MCF 10A (cell line): ENCODE measurements around the gene ZFYVE16. TPM values are rescaled to one million over a fixed set of nuclear protein-coding genes. Genes with fewer than 3 reads are reported as not detected.

Source experiments
- BruUV-seq: library from RNA; stranded (reverse); fragments of 400-500 nt; replicated peaks from 2 replicates; lab custom pipeline; 2021; lab: Mats Ljungman, UMichigan
- CTCF ChIA-PET: fragments of 300-600 bp; sonication (Branson Sonifier 250); formaldehyde crosslinking; extraction: SDS; loops from one replicate; lab custom pipeline; 2021; ENCODE audit warnings: antibody characterized with exemption, inconsistent platforms; lab: Yijun Ruan, JAX
- POLR2A ChIA-PET: fragments of 300-600, 350-650 bp; sonication (Branson Sonifier 250); formaldehyde crosslinking; extraction: SDS; loops from one replicate; lab custom pipeline; 2020; ENCODE audit warnings: antibody characterized with exemption, inconsistent platforms; lab: Yijun Ruan, JAX
- DNase-seq: peaks from one replicate; pipeline ENCODE4 v3.0.0-alpha.2; 2018; ENCODE audit not compliant: unreplicated experiment
- H3K27ac Mint-ChIP-seq: one replicate; pipeline ENCODE4 v1.8.0; 2022; ENCODE audit warnings: mild to moderate bottlenecking, low read depth, mixed read lengths; ENCODE audit not compliant: unreplicated experiment
- H3K27me3 Mint-ChIP-seq: one replicate; pipeline ENCODE4 v1.8.0; 2022; ENCODE audit warnings: mixed read lengths; ENCODE audit not compliant: insufficient read depth, unreplicated experiment
- H3K36me3 Mint-ChIP-seq: one replicate; pipeline ENCODE4 v1.8.0; 2022; ENCODE audit warnings: mild to moderate bottlenecking, moderate library complexity, mixed read lengths; ENCODE audit not compliant: insufficient read depth, unreplicated experiment
- H3K4me1 Mint-ChIP-seq: one replicate; pipeline ENCODE4 v1.8.0; 2022; ENCODE audit warnings: mixed read lengths; ENCODE audit not compliant: insufficient read depth, unreplicated experiment
- H3K4me3 Mint-ChIP-seq: one replicate; pipeline ENCODE4 v1.8.0; 2022; ENCODE audit warnings: mild to moderate bottlenecking, moderate library complexity, mixed read lengths; ENCODE audit not compliant: unreplicated experiment
- H3K9me3 Mint-ChIP-seq: one replicate; pipeline ENCODE4 v1.8.0; 2022; ENCODE audit warnings: mixed read lengths; ENCODE audit not compliant: unreplicated experiment
- CTCF ChIP-seq: fragments of 200-600 bp; IDR thresholded peaks from one replicate; pipeline ENCODE4 v1.8.0; 2022; ENCODE audit warnings: antibody characterized with exemption, mild to moderate bottlenecking; ENCODE audit not compliant: unreplicated experiment
- intact Hi-C: fragments of 100-400 bp; cut with micrococcal nuclease; formaldehyde crosslinking; loops from 2 replicates; pipeline ENCODE4 v1.14.1; 2022
- total RNA-seq: library from RNA; stranded (reverse); gene quantifications from 2 replicates; pipeline ENCODE4 v1.2.3, GENCODE V29; 2022

Gene ZFYVE16
- total RNA-seq, 1 experiment from 2014 or later = 34.8 TPM

GRCh38 chr5:80483636-80484232, 75.9 kb downstream of the ZFYVE16 start:
- Mint-ChIP-seq H3K9me3 (peaks cover 6% of the 10 kb centered on the region), H3K4me3 (no peak overlapping the region), H3K4me1 (peaks cover 18% of the 10 kb centered on the region), H3K27me3 (no peaks in the 10 kb centered on the region), H3K36me3 (peaks cover 81% of the 10 kb centered on the region), H3K27ac (no peak overlapping the region)
- DNase-seq = no peak
- TF ChIP-seq CTCF = no peak
- POLR2A ChIA-PET = interaction anchor here (0.8 to 1.0 kb wide), 2 partner anchors 17 to 175 kb away, joined by 3 read pairs; no protein-coding TSS in a partner anchor
- BruUV-seq = no TSS peak
- intact Hi-C loops = no loop called here
- CTCF ChIA-PET = interaction anchor here (0.6 to 3.8 kb wide), 4 partner anchors 10 to 973 kb away, joined by 3 to 35 read pairs (median 10); no protein-coding TSS in a partner anchor

GRCh38 chr5:80487444-80487828, 79.6 kb downstream of the ZFYVE16 start:
- Mint-ChIP-seq H3K4me3 (peak overlapping the region; percentile 95), H3K27ac (peak overlapping the region; percentile 94), H3K9me3 (peaks cover 6% of the 10 kb centered on the region), H3K36me3 (peaks cover 47% of the 10 kb centered on the region), H3K4me1 (peaks cover 17% of the 10 kb centered on the region), H3K27me3 (no peaks in the 10 kb centered on the region)
- CTCF ChIA-PET = interaction anchor here (0.5 to 1.0 kb wide), 3 partner anchors 184 to 541 kb away, joined by 3 to 5 read pairs (median 3); no protein-coding TSS in a partner anchor
- no TSS peak for BruUV-seq
- no peak for TF ChIP-seq CTCF
- POLR2A ChIA-PET = interaction anchor here (1.0 to 3.0 kb wide), 8 partner anchors 9 to 231 kb away, joined by 3 to 52 read pairs (median 6); partner anchors contain the start of genes DHFR, MSH3, SERINC5 and ZFYVE16
- no peak for DNase-seq
- intact Hi-C loops = loop anchor here (5.0 kb wide), 1 partner anchor 680 kb away; no protein-coding TSS in a partner anchor

GRCh38 chr5:80487829-80488721, 80.2 kb downstream of the ZFYVE16 start, which contains the start of gene FAM151B:
Gene FAM151B, plus strand, starts transcription at chr5:80488100. Its CDS starts 24 bp downstream, at chr5:80488124.
- H3K36me3 Mint-ChIP-seq = peaks cover 42% of the 10 kb centered on the region
- no TSS peak for BruUV-seq
- peaks cover 17% of the 10 kb centered on the region for H3K4me1 Mint-ChIP-seq
- peaks cover 2% of the 10 kb centered on the region for H3K9me3 Mint-ChIP-seq
- DNase-seq = peak; percentile 95
- ChIA-PET POLR2A (interaction anchor here (0.6 to 3.0 kb wide), 16 partner anchors 8 to 232 kb away, joined by 3 to 52 read pairs (median 4); partner anchors contain the start of genes DHFR, MSH3, SERINC5 and ZFYVE16), CTCF (interaction anchor here (0.5 to 1.0 kb wide), 4 partner anchors 184 to 541 kb away, joined by 3 to 5 read pairs (median 3); no protein-coding TSS in a partner anchor)
- H3K27me3 Mint-ChIP-seq = no peaks in the 10 kb centered on the region
- TF ChIP-seq CTCF = peak; percentile 34
- H3K27ac Mint-ChIP-seq = peak within 1 kb of the TSS; percentile 94
- intact Hi-C loops = loop anchor here (1.0 to 5.0 kb wide), 3 partner anchors 167 to 679 kb away; partner anchors contain the start of genes DHFR and MSH3
- H3K4me3 Mint-ChIP-seq = peak within 1 kb of the TSS; percentile 95
